Measurements from ENCODE around the gene ITGA1.

The ITGA1 gene

DNA sequence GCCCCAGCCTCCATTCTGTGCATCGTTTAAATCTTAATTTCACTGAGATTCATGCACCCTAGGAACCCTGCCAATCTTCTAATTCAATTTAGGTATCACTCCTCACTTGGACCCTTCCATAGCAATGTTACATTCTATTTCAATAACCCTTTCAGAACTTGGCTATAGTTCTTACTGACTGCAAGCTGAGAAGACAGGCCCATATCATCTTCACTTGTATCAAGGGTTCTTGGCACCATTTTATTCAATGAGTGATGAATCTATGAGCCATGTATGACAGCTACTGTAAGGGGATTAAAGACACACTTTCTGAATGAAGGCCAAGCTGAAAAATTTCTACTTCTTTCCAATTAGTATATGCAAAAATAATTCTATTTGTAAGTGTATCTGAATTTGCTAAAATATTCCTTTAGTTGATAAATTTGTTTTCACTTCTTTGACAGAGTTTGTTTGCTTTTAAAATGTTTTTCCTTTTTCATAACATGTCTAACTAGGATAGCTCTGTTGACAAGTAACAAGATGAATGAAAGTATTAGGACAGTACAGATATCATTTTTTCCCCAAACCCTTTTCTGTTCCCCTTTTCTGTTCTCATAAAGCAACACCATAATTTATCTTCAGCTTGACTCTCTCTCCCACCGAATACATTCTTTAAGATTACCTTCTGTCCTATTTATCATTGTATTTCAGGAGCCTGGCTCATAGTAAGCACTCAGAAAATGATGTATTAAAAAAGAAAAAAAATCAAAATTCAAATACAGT is 211.0 kb downstream of the ITGA1 start:
- no peak for DNase-seq (ENCODE audit: low spot score)

DNA sequence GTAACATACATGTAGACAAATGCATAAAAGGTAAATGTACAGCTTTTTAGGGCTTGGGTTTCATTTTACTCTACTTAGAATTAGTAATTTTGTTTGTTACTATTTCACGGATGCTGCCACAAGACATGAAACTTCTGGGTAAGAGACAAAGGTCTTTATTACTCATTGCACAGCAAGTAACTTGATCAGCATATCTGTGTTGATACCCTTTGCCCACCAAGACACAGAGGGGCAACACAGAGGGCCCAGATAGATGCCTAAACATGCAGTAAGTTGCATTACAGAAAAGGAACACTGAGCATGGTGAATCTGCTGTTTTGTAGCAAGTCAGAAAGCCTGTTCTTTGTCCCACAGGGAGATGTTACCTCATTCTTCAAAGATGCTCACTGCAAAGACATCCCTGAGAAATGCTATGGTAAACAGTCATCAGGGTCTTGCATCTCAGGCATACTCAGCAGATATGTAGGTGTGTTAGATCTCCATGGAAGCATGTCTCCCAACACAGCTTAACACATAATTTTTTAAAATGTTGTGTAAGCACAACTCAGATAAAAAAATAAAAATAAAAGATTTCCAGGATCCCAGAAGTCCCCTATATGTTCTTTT is 211.7 kb downstream of the ITGA1 start:
- no peak for DNase-seq (ENCODE audit: low spot score)

DNA sequence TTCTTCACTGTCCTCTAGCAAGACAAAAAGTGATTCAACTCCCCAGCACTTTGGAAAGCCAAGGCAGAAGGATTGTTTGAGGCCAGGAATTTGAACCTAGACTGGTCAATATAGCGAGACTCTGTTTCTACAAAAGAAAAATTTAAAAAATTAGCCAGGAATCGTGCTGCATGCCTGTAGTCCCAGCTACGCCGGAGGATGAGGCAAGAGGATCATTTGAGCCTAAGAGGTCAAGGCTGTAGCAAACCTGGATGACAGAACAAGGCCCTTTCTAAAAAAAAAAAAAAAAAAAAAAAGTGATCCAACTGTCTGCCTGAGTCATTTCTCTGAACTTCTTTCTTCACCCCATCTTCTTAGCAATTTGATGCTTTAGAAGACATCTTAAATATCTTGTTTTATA is 213.8 kb downstream of the ITGA1 start:
- DNase-seq (ENCODE audit: low spot score): no peak

DNA sequence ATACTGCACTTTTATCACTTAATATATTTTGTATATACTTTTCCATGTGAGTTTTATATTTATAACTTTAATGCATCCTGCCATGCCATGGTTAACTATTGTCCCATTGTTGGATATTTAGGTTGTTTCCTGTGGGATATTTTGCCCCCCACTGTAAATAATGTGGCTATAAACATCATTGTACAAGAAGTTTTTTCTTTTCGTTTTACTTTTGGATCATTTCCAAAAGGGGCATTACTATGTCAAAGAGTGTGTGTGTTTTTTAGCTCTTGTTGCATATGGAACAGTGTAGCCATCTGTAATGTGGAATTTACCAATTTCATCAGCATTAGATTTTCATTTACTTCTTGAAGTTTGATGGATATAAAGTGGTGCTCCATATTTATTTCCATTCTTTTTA is 214.8 kb downstream of the ITGA1 start:
- no peak for DNase-seq (ENCODE audit: low spot score)

DNA sequence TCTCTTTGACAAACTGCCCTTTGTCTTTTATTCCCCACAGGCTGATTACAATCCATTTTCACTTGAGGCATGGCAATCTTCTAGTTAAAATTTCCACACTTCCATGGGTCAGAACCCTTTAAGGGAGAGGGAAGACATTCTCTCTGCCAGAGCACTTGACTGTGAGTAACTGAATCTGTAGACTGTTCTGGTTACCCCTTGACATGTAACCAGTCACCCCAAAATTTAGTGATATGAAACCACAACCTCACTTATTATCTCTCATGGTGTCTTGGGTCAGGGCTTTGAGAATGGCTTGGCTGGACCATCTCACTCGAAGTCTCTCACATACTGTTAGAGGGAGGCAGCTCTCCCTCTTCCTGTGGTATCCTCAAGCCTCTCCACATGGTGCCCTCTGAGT is 215.4 kb downstream of the ITGA1 start:
- no peak for DNase-seq (ENCODE audit: low spot score)

DNA sequence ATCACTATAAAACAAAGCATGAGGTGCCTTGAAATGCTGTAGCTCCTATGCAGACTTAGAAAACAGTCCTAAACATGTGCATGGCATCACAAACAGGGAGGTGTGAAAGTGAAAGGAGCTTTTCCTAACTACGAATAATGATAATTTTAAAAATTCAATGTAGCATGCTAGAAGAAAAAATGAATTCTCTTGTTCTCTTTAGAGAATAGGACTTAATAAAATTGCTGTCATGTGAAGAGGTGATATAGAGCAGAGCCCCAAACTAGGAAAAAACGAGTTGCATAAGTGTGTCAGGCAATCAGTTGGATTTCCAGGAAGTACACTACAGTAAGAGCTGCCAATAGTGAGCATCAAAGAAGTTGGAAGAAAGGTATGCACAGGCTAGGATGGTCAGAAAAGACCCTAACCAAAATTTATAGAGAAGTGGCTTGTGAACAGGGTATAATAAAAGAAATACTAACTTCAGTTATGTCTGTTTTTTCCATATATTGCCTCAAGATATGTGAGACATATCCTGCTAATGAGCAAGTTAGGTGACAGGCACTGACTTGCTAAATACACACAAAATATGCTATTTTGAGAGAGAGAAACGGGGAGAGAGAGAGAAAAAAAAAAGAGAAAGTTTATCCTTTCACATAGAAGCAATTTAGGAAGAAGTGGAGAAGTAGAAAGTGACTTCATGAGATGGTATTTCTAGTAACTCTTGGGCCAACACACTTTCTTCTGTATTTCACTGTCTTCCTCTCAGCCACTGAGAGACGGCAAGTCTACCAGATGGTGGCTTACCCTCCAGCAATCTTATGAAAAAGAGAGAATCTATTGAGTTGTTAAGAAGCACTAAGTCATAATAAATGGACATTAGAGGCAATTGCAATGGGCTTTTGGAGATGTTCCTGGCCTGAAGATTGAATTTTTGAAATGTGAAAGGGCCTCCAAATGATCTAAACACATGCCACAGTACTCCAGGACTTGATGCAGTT is 219.5 kb downstream of the ITGA1 start:
- no peak for DNase-seq (ENCODE audit: low spot score)

DNA sequence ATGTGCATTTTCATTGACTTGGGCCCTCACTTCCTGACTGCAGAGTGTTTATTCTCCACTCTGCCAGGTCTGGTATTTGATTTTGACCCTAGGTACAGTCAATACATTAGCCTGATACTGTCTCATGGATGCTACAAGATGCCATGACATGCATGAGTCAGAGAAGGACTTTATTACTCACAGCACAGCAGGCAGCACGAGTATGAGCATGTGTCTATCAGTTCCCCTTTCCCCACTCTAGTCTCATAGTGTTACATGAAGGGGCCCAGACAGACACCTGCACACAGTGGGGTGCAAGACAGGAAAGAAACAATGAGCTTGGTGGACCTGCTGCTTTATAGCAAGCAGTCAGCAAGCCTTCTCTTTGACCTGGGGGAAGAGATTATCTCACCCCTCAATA is 221.0 kb downstream of the ITGA1 start:
- DNase-seq (ENCODE audit: low spot score): no peak

Measured in COLO829 (cell line).